Measurements from ENCODE around the gene SOST. TPM values are rescaled to one million over a fixed set of nuclear protein-coding genes. Genes with fewer than 3 reads are reported as not detected.

Gene SOST
- total RNA-seq, 1 experiment from 2014 or later, result not detected

GRCh38 chr17:43720311-43721060 is 38.1 kb downstream of the SOST start:
- intact Hi-C loops (cut with micrococcal nuclease; ENCODE audit: unreplicated experiment), result no loop called here
- ChIA-PET POLR2A (ENCODE audit: unreplicated experiment) (no interaction called here), CTCF (no interaction called here)
- H3K36me3 ChIP-seq (ENCODE audit: low read depth), result no peaks in the 10 kb centered on the region
- peak overlapping the region; percentile 66 for H3K4me3 ChIP-seq
- DNase-seq, result peak; percentile 57 to 73
- BruUV-seq (replicated peaks), result no TSS peak
- peak overlapping the region; percentile 98 for H3K27ac ChIP-seq
- H3K9me3 ChIP-seq (ENCODE audit: insufficient read depth, low read depth), result no peaks in the 10 kb centered on the region
- H3K4me1 ChIP-seq (replicated peaks; ENCODE audit: insufficient read depth), result peaks cover 61% of the 10 kb centered on the region
- peak overlapping the region; percentile 83 for H3K4me2 ChIP-seq
- H3K27me3 ChIP-seq (ENCODE audit: insufficient read depth, low read depth), result no peaks in the 10 kb centered on the region
- H4K20me1 ChIP-seq (ENCODE audit: insufficient read depth), result no peaks in the 10 kb centered on the region
- no peak for TF ChIP-seq EZH2 (IDR thresholded peaks at IDR 0.05; ENCODE audit: low read depth)
- TF ChIP-seq, protein P1, sequence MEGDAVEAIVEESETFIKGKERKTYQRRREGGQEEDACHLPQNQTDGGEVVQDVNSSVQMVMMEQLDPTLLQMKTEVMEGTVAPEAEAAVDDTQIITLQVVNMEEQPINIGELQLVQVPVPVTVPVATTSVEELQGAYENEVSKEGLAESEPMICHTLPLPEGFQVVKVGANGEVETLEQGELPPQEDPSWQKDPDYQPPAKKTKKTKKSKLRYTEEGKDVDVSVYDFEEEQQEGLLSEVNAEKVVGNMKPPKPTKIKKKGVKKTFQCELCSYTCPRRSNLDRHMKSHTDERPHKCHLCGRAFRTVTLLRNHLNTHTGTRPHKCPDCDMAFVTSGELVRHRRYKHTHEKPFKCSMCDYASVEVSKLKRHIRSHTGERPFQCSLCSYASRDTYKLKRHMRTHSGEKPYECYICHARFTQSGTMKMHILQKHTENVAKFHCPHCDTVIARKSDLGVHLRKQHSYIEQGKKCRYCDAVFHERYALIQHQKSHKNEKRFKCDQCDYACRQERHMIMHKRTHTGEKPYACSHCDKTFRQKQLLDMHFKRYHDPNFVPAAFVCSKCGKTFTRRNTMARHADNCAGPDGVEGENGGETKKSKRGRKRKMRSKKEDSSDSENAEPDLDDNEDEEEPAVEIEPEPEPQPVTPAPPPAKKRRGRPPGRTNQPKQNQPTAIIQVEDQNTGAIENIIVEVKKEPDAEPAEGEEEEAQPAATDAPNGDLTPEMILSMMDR (conservative IDR thresholded peaks at IDR 0.05), result no peak
- H3K9me2 ChIP-seq (ENCODE audit: insufficient read depth), result no peaks in the 10 kb centered on the region
- peak overlapping the region; percentile 79 for H2AFZ ChIP-seq
- peaks cover 48% of the 10 kb centered on the region for H3F3A ChIP-seq (ENCODE audit: insufficient read depth, low read depth)
- H3K79me2 ChIP-seq (ENCODE audit: low read depth), result no peaks in the 10 kb centered on the region

DNA sequence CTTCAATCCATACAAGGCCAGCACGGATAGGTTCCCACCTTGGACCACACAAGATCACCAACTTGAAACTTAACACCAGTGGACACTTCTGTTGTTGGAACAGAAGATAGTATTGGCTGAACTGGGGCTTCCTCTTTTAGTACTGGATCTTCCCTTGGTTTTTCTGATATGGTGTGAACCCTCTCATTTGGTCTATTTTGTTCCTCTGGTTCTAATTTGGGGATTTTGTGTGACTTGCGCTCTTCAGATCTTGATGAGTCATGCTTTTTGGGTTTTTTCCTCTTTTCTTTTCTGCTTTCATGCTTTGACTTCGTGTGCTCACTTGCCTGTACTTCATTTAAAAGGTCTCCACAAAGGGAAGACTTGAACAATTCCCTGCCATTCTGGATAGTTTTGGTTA is 39.0 kb downstream of the SOST start:
- H3K79me2 ChIP-seq (ENCODE audit: low read depth), result no peaks in the 10 kb centered on the region
- H3K9me3 ChIP-seq (ENCODE audit: insufficient read depth, low read depth), result no peaks in the 10 kb centered on the region
- POLR2A ChIA-PET (ENCODE audit: unreplicated experiment), result no interaction called here
- no peaks in the 10 kb centered on the region for H3K9me2 ChIP-seq (ENCODE audit: insufficient read depth)
- peaks cover 54% of the 10 kb centered on the region for H3F3A ChIP-seq (ENCODE audit: insufficient read depth, low read depth)
- no peaks in the 10 kb centered on the region for H4K20me1 ChIP-seq (ENCODE audit: insufficient read depth)
- peak overlapping the region; percentile 66; the same call in 1 of the 2 replicates for H3K4me3 ChIP-seq
- peaks cover 60% of the 10 kb centered on the region for H3K4me1 ChIP-seq (replicated peaks; ENCODE audit: insufficient read depth)
- no peaks in the 10 kb centered on the region for H3K27me3 ChIP-seq (ENCODE audit: insufficient read depth, low read depth)
- H3K4me2 ChIP-seq, result peak overlapping the region; percentile 83
- H3K36me3 ChIP-seq (ENCODE audit: low read depth), result no peaks in the 10 kb centered on the region
- CTCF ChIA-PET, result no interaction called here
- no peak for TF ChIP-seq EZH2 (IDR thresholded peaks at IDR 0.05; ENCODE audit: low read depth)
- TF ChIP-seq, protein P1 (conservative IDR thresholded peaks at IDR 0.05), result no peak
- DNase-seq, result no peak
- no TSS peak for BruUV-seq (replicated peaks)
- intact Hi-C loops (cut with micrococcal nuclease; ENCODE audit: unreplicated experiment), result no loop called here
- peak overlapping the region; percentile 98 for H3K27ac ChIP-seq
- no peak overlapping the region; the same call in 1 of the 2 replicates for H2AFZ ChIP-seq

DNA sequence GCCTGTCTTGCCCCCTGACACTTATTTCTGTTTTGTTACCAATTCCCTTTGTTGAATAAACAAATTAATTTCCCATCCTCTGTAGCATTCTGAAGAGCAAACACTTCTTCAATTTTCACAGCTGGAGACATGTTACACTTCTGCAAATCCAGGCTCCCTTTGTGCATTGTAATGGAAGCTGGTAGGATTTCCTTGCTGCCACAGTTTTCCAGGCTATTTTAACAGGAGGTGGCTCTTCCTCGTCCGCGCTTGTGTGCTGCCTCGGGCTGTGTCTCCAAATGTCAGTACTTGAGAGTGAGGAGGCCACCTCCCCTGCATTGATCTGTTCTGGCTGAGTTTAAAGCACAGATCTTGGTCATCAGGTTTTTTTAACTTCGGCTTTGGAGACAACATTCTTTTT is 40.0 kb downstream of the SOST start:
- H3K27ac ChIP-seq, result no peak overlapping the region
- ChIA-PET POLR2A (ENCODE audit: unreplicated experiment) (no interaction called here), CTCF (interaction anchor here (0.6 kb wide), 1 partner anchor 11 kb away, joined by 3 read pairs; no protein-coding TSS in a partner anchor)
- no peak for DNase-seq
- H3K4me1 ChIP-seq (replicated peaks; ENCODE audit: insufficient read depth), result peaks cover 57% of the 10 kb centered on the region
- no peaks in the 10 kb centered on the region for H3K9me3 ChIP-seq (ENCODE audit: insufficient read depth, low read depth)
- intact Hi-C loops (cut with micrococcal nuclease; ENCODE audit: unreplicated experiment), result no loop called here
- H2AFZ ChIP-seq, result no peak overlapping the region
- no peaks in the 10 kb centered on the region for H4K20me1 ChIP-seq (ENCODE audit: insufficient read depth)
- H3K27me3 ChIP-seq (ENCODE audit: insufficient read depth, low read depth), result no peaks in the 10 kb centered on the region
- no TSS peak for BruUV-seq (replicated peaks)
- no peak overlapping the region for H3K4me2 ChIP-seq
- TF ChIP-seq EZH2 (IDR thresholded peaks at IDR 0.05; ENCODE audit: low read depth), result no peak
- TF ChIP-seq, protein P1 (conservative IDR thresholded peaks at IDR 0.05), result no peak
- no peaks in the 10 kb centered on the region for H3K9me2 ChIP-seq (ENCODE audit: insufficient read depth)
- no peaks in the 10 kb centered on the region for H3K79me2 ChIP-seq (ENCODE audit: low read depth)
- no peaks in the 10 kb centered on the region for H3K36me3 ChIP-seq (ENCODE audit: low read depth)
- H3F3A ChIP-seq (ENCODE audit: insufficient read depth, low read depth), result peaks cover 48% of the 10 kb centered on the region
- H3K4me3 ChIP-seq, result no peak overlapping the region
